ENCODE data around the gene PSMB7.

- TF ChIP-seq CTCF (IDR thresholded peaks at IDR 0.05) = peak in 2 of 5 experiments; percentile 0 to 5
- TF ChIP-seq POLR2A (IDR thresholded peaks at IDR 0.05) = no peak
- no peak for TF ChIP-seq EP300 (IDR thresholded peaks at IDR 0.05)
Measured at GRCh38 chr9:124419832-124420489, 4.7 kb upstream of the PSMB7 start.
